Testis (tissue), 3 donors: ENCODE data around the gene ATG7. TPM values are rescaled to one million over a fixed set of nuclear protein-coding genes. Genes with fewer than 3 reads are reported as not detected.

Experiments
- DNase-seq: peaks from one replicate; pipeline ENCODE4 v3.0.0-alpha.2; 2019
- H3K27ac ChIP-seq, 2 donors: fragments of 200-600 bp; sonication (generic); one replicate each; pipeline ENCODE4 v1.5.1; 2019
- H3K27me3 ChIP-seq: fragments of 200-600 bp; sonication (generic); one replicate; pipeline ENCODE4 v1.5.1; 2019
- H3K36me3 ChIP-seq: fragments of 200-600 bp; sonication (generic); one replicate; pipeline ENCODE4 v1.5.1; 2017; ENCODE audit warnings: low read depth; ENCODE audit errors: missing control alignments
- H3K4me1 ChIP-seq: fragments of 200-600 bp; sonication (generic); one replicate; pipeline ENCODE4 v1.5.1; 2019
- H3K4me3 ChIP-seq, 2 donors: fragments of 200-600 bp; sonication (generic); one replicate each; pipeline ENCODE4 v1.5.1; 2017 to 2019
- H3K9me3 ChIP-seq: fragments of 200-600 bp; sonication (generic); one replicate; pipeline ENCODE4 v1.5.1; 2017
- CTCF ChIP-seq, 3 experiments: fragments of 450-650 bp in 2 of 3; fragments of 200-600 bp in 1 of 3; sonication (generic) in 1 of 3; IDR thresholded peaks; one replicate each; pipeline ENCODE4 v1.5.1; 2016 to 2019; ENCODE audit warnings: antibody characterized with exemption in 3 of 3, mild to moderate bottlenecking in 2 of 3, moderate library complexity in 1 of 3
- POLR2A ChIP-seq: fragments of 450-650 bp; IDR thresholded peaks from one replicate; pipeline ENCODE4 v1.6.1; 2017; ENCODE audit warnings: antibody characterized with exemption, mild to moderate bottlenecking, moderate library complexity
- WGBS, 2 donors: methylation state at CpG; one replicate each; pipeline ENCODE4 v1.1.5; 2018; 5-methylcytosine and 5-hydroxymethylcytosine counted together
- intact Hi-C: fragments of 100-400 bp; cut with DNase I; formaldehyde crosslinking; loops from one replicate; pipeline ENCODE4 v1.15.1; 2023; ENCODE audit warnings: low total_unique reads
- polyA plus RNA-seq: library from polyadenylated mRNA; stranded (reverse); fragments of 350-450 nt; fragmentation: Illumina TruSeq; extraction: RNeasy Lipid Tissue Mini Kit (QIAGEN cat#74804); gene quantifications from one replicate; pipeline ENCODE4 v1.2.3, GENCODE V29; 2014; ENCODE audit warnings: low read depth, low replicate concordance; ENCODE audit not compliant: insufficient read depth
- total RNA-seq, 2 donors: library from RNA; depleted of rRNA; stranded (reverse); fragments of >200 nt; gene quantifications; one replicate each; pipeline ENCODE4 v1.2.3, GENCODE V29; 2016

Gene ATG7
- total and polyA plus RNA-seq, 3 donors from 2014 or later, result 52.9 to 95.4 (median 86.0) TPM

- Histone ChIP-seq H3K4me1 (peaks cover 15% of the 10 kb centered on the region), H3K27ac (no peak overlapping the region), H3K27me3 (no peaks in the 10 kb centered on the region), H3K4me3 (no peak overlapping the region), H3K9me3 (no peaks in the 10 kb centered on the region), H3K36me3 (no peaks in the 10 kb centered on the region)
- 84 to 87% methylated on average over 8 of the region's 8 CpGs for WGBS, 2 donors
- no peak for DNase-seq
- intact Hi-C loops, result loop anchor here (5.0 kb wide), 1 partner anchor 270 kb away; no protein-coding TSS in a partner anchor
- no peak for TF ChIP-seq CTCF (IDR thresholded peaks at IDR 0.05)
- TF ChIP-seq POLR2A, result no peak
Observed at GRCh38 chr3:11382146-11382745, 110.0 kb downstream of the ATG7 start.

- no peaks in the 10 kb centered on the region for H3K36me3 ChIP-seq
- H3K4me3 ChIP-seq, result no peak overlapping the region
- intact Hi-C loops, result loop anchor here (5.0 kb wide), 1 partner anchor 268 kb away; no protein-coding TSS in a partner anchor
- no peak for DNase-seq
- H3K9me3 ChIP-seq, result no peaks in the 10 kb centered on the region
- WGBS, 2 donors, result 95 to 98% methylated on average over 2 of the region's 2 CpGs
- H3K27me3 ChIP-seq, result no peaks in the 10 kb centered on the region
- TF ChIP-seq POLR2A, result no peak
- TF ChIP-seq CTCF (IDR thresholded peaks at IDR 0.05), result no peak
- H3K4me1 ChIP-seq, result peaks cover 15% of the 10 kb centered on the region
- H3K27ac ChIP-seq, result no peak overlapping the region
Observed at GRCh38 chr3:11384074-11384473, 111.9 kb downstream of the ATG7 start.

GRCh38 chr3:11385326-11385725 is 113.1 kb downstream of the ATG7 start:
- Histone ChIP-seq H3K4me3 (no peak overlapping the region), H3K27ac (no peak overlapping the region), H3K9me3 (no peaks in the 10 kb centered on the region), H3K27me3 (no peaks in the 10 kb centered on the region), H3K4me1 (peaks cover 12% of the 10 kb centered on the region), H3K36me3 (no peaks in the 10 kb centered on the region)
- WGBS, 2 donors, result 93 to 100% methylated on average over 1 of the region's 1 CpG
- TF ChIP-seq CTCF (IDR thresholded peaks at IDR 0.05) (no peak), POLR2A (no peak)
- DNase-seq, result no peak
- intact Hi-C loops, result no loop called here

- H3K4me1 ChIP-seq, result peaks cover 7% of the 10 kb centered on the region
- no peak overlapping the region for H3K4me3 ChIP-seq
- no peaks in the 10 kb centered on the region for H3K9me3 ChIP-seq
- no peaks in the 10 kb centered on the region for H3K27me3 ChIP-seq
- WGBS, 2 donors, result 56 to 58% methylated on average over 4 of the region's 4 CpGs
- no peak overlapping the region for H3K27ac ChIP-seq
- intact Hi-C loops, result no loop called here
- no peak for DNase-seq
- TF ChIP-seq CTCF (IDR thresholded peaks at IDR 0.05), result no peak
- TF ChIP-seq POLR2A, result no peak
- H3K36me3 ChIP-seq, result no peaks in the 10 kb centered on the region
Observed at GRCh38 chr3:11385891-11386290, 113.7 kb downstream of the ATG7 start.
